Suprapubic skin (tissue), 4 donors: ENCODE results near the gene RUFY4. TPM values are rescaled to one million over a fixed set of nuclear protein-coding genes. Genes with fewer than 3 reads are reported as not detected.
A peak's percentile ranks its signal among the peaks of the same experiment; 100 is the strongest.

Experiments
- DNase-seq, 2 donors: peaks; one replicate each; pipeline ENCODE4 v3.0.0-alpha.2; 2019; ENCODE audit warnings: low spot score in 2 of 2
- H3K27ac ChIP-seq: fragments of 200-600 bp; sonication (generic); one replicate; pipeline ENCODE4 v1.5.1; 2019
- H3K27me3 ChIP-seq: fragments of 200-600 bp; sonication (generic); one replicate; pipeline ENCODE4 v1.5.1; 2019
- H3K36me3 ChIP-seq: fragments of 200-600 bp; sonication (generic); one replicate; pipeline ENCODE4 v1.5.1; 2019
- H3K4me1 ChIP-seq: fragments of 200-600 bp; sonication (generic); one replicate; pipeline ENCODE4 v1.5.1; 2019
- H3K4me3 ChIP-seq: fragments of 200-600 bp; sonication (generic); one replicate; pipeline ENCODE4 v1.5.1; 2019; ENCODE audit warnings: mild to moderate bottlenecking
- H3K9me3 ChIP-seq: fragments of 200-600 bp; sonication (generic); one replicate; pipeline ENCODE4 v1.5.1; 2019
- CTCF ChIP-seq, 2 donors: fragments of 200-600 bp in 1 of 2; fragments of 450-650 bp in 1 of 2; sonication (generic) in 1 of 2; IDR thresholded peaks; one replicate each; pipeline ENCODE4 v1.5.1; 2016 to 2019; ENCODE audit warnings: antibody characterized with exemption in 2 of 2, mild to moderate bottlenecking in 1 of 2, moderate library complexity in 1 of 2
- EP300 ChIP-seq: sonication (generic); formaldehyde crosslinking; IDR thresholded peaks from one replicate; pipeline ENCODE4 v1.6.1; 2017; ENCODE audit warnings: antibody characterized with exemption
- POLR2A ChIP-seq, 2 donors: fragments of 450-650 bp; IDR thresholded peaks; one replicate each; pipeline ENCODE4 v1.6.1; 2017; ENCODE audit warnings: antibody characterized with exemption in 2 of 2, mild to moderate bottlenecking in 2 of 2, moderate library complexity in 2 of 2
- POLR2AphosphoS5 ChIP-seq, 3 donors: sonication (generic); formaldehyde crosslinking; IDR thresholded peaks; one replicate each; pipeline ENCODE4 v1.6.1; 2017; ENCODE audit warnings: antibody characterized with exemption in 3 of 3
- WGBS: methylation state at CpG from one replicate; pipeline ENCODE4 v1.1.5; 2018; 5-methylcytosine and 5-hydroxymethylcytosine counted together
- total RNA-seq, 4 donors: library from RNA; depleted of rRNA; stranded (reverse); fragments of >200 nt; gene quantifications; one replicate each; pipeline ENCODE4 v1.1.0, GENCODE V29; 2016

RUFY4 gene
- total RNA-seq, 4 donors from 2014 or later = not detected

GRCh38 chr2:218026244-218026643, 42.8 kb upstream of the RUFY4 start:
- Histone ChIP-seq H3K27ac (no peak overlapping the region), H3K27me3 (no peaks in the 10 kb centered on the region)
- 93% methylated on average over 7 of the region's 7 CpGs for WGBS

GRCh38 chr2:218026676-218027425, 42.2 kb upstream of the RUFY4 start:
- peaks cover 64% of the 10 kb centered on the region for H3K4me1 ChIP-seq
- peak; percentile 64 to 78 for DNase-seq
- TF ChIP-seq POLR2A (IDR thresholded peaks at IDR 0.05) (no peak), POLR2AphosphoS5 (IDR thresholded peaks at IDR 0.05) (no peak), EP300 (no peak), CTCF (IDR thresholded peaks at IDR 0.05) (no peak)
- H3K4me3 ChIP-seq = no peak overlapping the region
- H3K9me3 ChIP-seq = no peaks in the 10 kb centered on the region
- H3K36me3 ChIP-seq = no peaks in the 10 kb centered on the region
- no peak overlapping the region for H3K27ac ChIP-seq
- WGBS = 68% methylated on average over 17 of the region's 17 CpGs
- no peaks in the 10 kb centered on the region for H3K27me3 ChIP-seq

More at GRCh38 chr2:218026244-218026643, 42.8 kb upstream of the RUFY4 start:
- Histone ChIP-seq H3K4me3 (no peak overlapping the region), H3K36me3 (no peaks in the 10 kb centered on the region), H3K4me1 (peaks cover 58% of the 10 kb centered on the region), H3K9me3 (no peaks in the 10 kb centered on the region)
- no peak for TF ChIP-seq POLR2AphosphoS5 (IDR thresholded peaks at IDR 0.05)
- TF ChIP-seq CTCF (IDR thresholded peaks at IDR 0.05) = no peak
- no peak for TF ChIP-seq POLR2A (IDR thresholded peaks at IDR 0.05)
- TF ChIP-seq EP300 = no peak
- peak; percentile 35 to 45 for DNase-seq

- TF ChIP-seq POLR2AphosphoS5 (IDR thresholded peaks at IDR 0.05) = no peak
- TF ChIP-seq POLR2A (IDR thresholded peaks at IDR 0.05) = no peak
- Histone ChIP-seq H3K4me3 (no peak overlapping the region), H3K27ac (no peak overlapping the region), H3K9me3 (no peaks in the 10 kb centered on the region), H3K27me3 (no peaks in the 10 kb centered on the region), H3K36me3 (no peaks in the 10 kb centered on the region), H3K4me1 (peaks cover 72% of the 10 kb centered on the region)
- WGBS = 92% methylated on average over 6 of the region's 6 CpGs
- peak; percentile 52 to 63 for DNase-seq
Measured at GRCh38 chr2:218027426-218028188, 41.4 kb upstream of the RUFY4 start.

GRCh38 chr2:218028189-218028495, 40.9 kb upstream of the RUFY4 start:
- WGBS = 96% methylated on average over 2 of the region's 2 CpGs
- peak; percentile 43 to 57 for DNase-seq
- Histone ChIP-seq H3K27me3 (no peaks in the 10 kb centered on the region), H3K4me1 (peaks cover 74% of the 10 kb centered on the region), H3K36me3 (no peaks in the 10 kb centered on the region), H3K9me3 (no peaks in the 10 kb centered on the region), H3K27ac (no peak overlapping the region), H3K4me3 (no peak overlapping the region)
- TF ChIP-seq POLR2A (IDR thresholded peaks at IDR 0.05) (no peak), POLR2AphosphoS5 (IDR thresholded peaks at IDR 0.05) (no peak), CTCF (IDR thresholded peaks at IDR 0.05) (no peak), EP300 (no peak)

GRCh38 chr2:218028562-218029348, 40.3 kb upstream of the RUFY4 start:
- H3K4me3 ChIP-seq = no peak overlapping the region
- peak; percentile 56 to 62 for DNase-seq
- WGBS = 56% methylated on average over 6 of the region's 6 CpGs
- H3K9me3 ChIP-seq = no peaks in the 10 kb centered on the region
- no peaks in the 10 kb centered on the region for H3K36me3 ChIP-seq
- TF ChIP-seq EP300 = no peak
- no peak for TF ChIP-seq CTCF (IDR thresholded peaks at IDR 0.05)
- no peak for TF ChIP-seq POLR2A (IDR thresholded peaks at IDR 0.05)
- TF ChIP-seq POLR2AphosphoS5 (IDR thresholded peaks at IDR 0.05) = no peak
- H3K4me1 ChIP-seq = peaks cover 72% of the 10 kb centered on the region
- H3K27ac ChIP-seq = no peak overlapping the region
- peaks cover 2% of the 10 kb centered on the region for H3K27me3 ChIP-seq
